Prostate gland (tissue), 2 donors: ENCODE results near the gene MMS19. TPM values are rescaled to one million over a fixed set of nuclear protein-coding genes. Genes with fewer than 3 reads are reported as not detected.
A peak's percentile ranks its signal among the peaks of the same experiment; 100 is the strongest.

ENCODE experiments used
- DNase-seq: peaks from one replicate; pipeline ENCODE4 v3.0.0-alpha.2; 2019; ENCODE audit warnings: low spot score
- H3K27ac ChIP-seq, 2 donors: fragments of 200-600 bp; sonication (generic); 2 replicates each; pipeline ENCODE4 v1.5.1; 2017 to 2019
- H3K27me3 ChIP-seq: fragments of 200-600 bp; sonication (generic); replicated peaks from 2 replicates; pipeline ENCODE4 v1.5.1; 2019; ENCODE audit not compliant: insufficient read depth
- H3K36me3 ChIP-seq, 2 donors: fragments of 200-600 bp; sonication (generic); 1 replicate in 1 of 2; 2 replicates in 1 of 2; pipeline versions ENCODE4 v1.5.1 to v1.8.1; 2017 to 2019
- H3K4me1 ChIP-seq: fragments of 200-600 bp; sonication (generic); replicated peaks from 2 replicates; pipeline ENCODE4 v1.5.1; 2019
- H3K4me3 ChIP-seq, 2 donors: fragments of 200-600 bp; sonication (generic); 2 replicates each; pipeline ENCODE4 v1.5.1; 2017 to 2019
- H3K9me3 ChIP-seq: fragments of 200-600 bp; sonication (generic); 2 replicates; pipeline ENCODE4 v1.5.1; 2017
- POLR2A ChIP-seq: fragments of 450-650 bp; IDR thresholded peaks from one replicate; pipeline ENCODE4 v1.6.1; 2016; ENCODE audit warnings: antibody characterized with exemption, mild to moderate bottlenecking
- POLR2AphosphoS5 ChIP-seq: sonication (generic); formaldehyde crosslinking; IDR thresholded peaks from one replicate; pipeline ENCODE4 v1.6.1; 2017; ENCODE audit warnings: antibody characterized with exemption
- WGBS: methylation state at CpG from one replicate; pipeline ENCODE4 v1.1.5; 2018; 5-methylcytosine and 5-hydroxymethylcytosine counted together
- intact Hi-C: fragments of 100-400 bp; cut with DNase I; formaldehyde crosslinking; loops from one replicate; pipeline ENCODE4 v1.14.2; 2022
- total RNA-seq, 2 donors: library from RNA; depleted of rRNA; stranded (reverse); fragments of >200 nt; gene quantifications; one replicate each; pipeline ENCODE4 v1.1.0, GENCODE V29; 2016
- TF ChIP-seq, protein P1 (sequence below), 4 experiments: fragments of 200-600 bp in 2 of 4; fragments of 450-650 bp in 2 of 4; sonication (generic) in 2 of 4; IDR thresholded peaks; 1 replicate in 3 of 4; 2 replicates in 1 of 4; pipeline ENCODE4 v1.5.1; 2016 to 2019; ENCODE audit warnings: antibody characterized with exemption in 4 of 4, mild to moderate bottlenecking in 2 of 4, moderate library complexity in 2 of 4

Gene MMS19
- total RNA-seq, 2 donors from 2014 or later = 41.5 to 207 TPM

GRCh38 chr10:97502916-97503315 is 4.7 kb upstream of the MMS19 start:
- DNase-seq = no peak
- intact Hi-C loops = no loop called here
- TF ChIP-seq, protein P1, sequence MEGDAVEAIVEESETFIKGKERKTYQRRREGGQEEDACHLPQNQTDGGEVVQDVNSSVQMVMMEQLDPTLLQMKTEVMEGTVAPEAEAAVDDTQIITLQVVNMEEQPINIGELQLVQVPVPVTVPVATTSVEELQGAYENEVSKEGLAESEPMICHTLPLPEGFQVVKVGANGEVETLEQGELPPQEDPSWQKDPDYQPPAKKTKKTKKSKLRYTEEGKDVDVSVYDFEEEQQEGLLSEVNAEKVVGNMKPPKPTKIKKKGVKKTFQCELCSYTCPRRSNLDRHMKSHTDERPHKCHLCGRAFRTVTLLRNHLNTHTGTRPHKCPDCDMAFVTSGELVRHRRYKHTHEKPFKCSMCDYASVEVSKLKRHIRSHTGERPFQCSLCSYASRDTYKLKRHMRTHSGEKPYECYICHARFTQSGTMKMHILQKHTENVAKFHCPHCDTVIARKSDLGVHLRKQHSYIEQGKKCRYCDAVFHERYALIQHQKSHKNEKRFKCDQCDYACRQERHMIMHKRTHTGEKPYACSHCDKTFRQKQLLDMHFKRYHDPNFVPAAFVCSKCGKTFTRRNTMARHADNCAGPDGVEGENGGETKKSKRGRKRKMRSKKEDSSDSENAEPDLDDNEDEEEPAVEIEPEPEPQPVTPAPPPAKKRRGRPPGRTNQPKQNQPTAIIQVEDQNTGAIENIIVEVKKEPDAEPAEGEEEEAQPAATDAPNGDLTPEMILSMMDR (IDR thresholded peaks at IDR 0.05) = no peak
- TF ChIP-seq POLR2A = no peak
- no peak for TF ChIP-seq POLR2AphosphoS5
- no peaks in the 10 kb centered on the region for H3K4me1 ChIP-seq
- H3K9me3 ChIP-seq = no peaks in the 10 kb centered on the region
- H3K36me3 ChIP-seq = no peaks in the 10 kb centered on the region
- H3K27ac ChIP-seq = no peak overlapping the region
- H3K27me3 ChIP-seq = no peaks in the 10 kb centered on the region
- H3K4me3 ChIP-seq = no peak overlapping the region
- WGBS = 92% methylated on average over 6 of the region's 6 CpGs

DNA sequence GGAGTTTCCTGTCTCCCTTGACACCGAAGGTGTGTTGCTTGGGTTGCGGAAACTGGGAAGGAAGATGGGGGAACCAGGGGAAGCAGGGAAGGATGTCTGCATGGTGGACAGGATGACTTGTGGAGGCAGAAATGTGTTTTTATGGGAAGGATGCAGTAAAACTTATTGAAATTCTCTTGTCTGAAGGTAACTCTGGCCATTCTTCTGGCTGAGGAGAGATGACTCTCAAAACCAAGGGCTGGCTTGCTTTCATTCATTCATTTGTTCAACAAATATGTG is 2.0 kb upstream of the MMS19 start:
- no peaks in the 10 kb centered on the region for H3K27me3 ChIP-seq
- H3K9me3 ChIP-seq = no peaks in the 10 kb centered on the region
- no peak for DNase-seq
- H3K36me3 ChIP-seq = no peaks in the 10 kb centered on the region
- H3K4me3 ChIP-seq = no peak overlapping the region
- WGBS = 90% methylated on average over 2 of the region's 2 CpGs
- intact Hi-C loops = no loop called here
- peak overlapping the region in 1 of 2 donors; percentile 89 for H3K27ac ChIP-seq
- TF ChIP-seq POLR2AphosphoS5 = no peak
- TF ChIP-seq, protein P1 (IDR thresholded peaks at IDR 0.05) = no peak
- H3K4me1 ChIP-seq = peaks cover 1% of the 10 kb centered on the region

DNA sequence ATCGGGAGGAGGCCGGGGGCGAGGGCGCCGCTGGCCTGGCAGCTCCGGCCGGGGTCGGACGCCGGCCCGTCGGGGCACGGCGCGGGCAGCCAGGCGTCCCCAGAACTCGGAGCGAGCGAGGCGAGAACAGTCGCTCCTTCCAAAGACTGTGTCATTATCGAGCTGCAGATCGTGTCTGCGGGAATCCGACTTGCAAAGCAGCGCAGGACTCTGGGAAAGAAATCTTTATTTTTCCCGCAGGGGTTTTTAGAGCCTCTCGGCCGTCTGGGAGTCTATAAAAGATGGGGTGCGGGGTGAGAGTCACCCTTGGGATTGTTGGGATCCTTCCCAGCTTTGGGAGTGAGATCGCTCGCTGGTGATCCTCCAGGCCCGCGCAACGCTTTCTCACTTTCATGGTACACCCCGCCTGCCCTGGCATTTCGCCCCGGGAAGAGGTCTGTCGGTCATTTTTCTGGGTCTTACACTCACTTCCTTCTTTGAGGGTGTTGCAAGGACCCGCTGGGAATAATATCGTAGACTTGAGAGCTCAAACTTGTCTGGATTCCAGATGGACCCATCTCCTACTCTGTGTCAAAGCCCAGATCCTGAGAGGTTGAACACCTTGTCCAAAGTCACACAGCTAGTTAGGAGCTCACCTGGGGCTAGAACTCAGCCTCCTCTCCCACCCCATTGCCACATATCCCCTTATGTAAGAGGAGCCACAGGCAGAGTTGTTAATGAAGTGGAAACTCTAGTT is 1.5 kb upstream of the MMS19 start:
- no peaks in the 10 kb centered on the region for H3K9me3 ChIP-seq
- peak overlapping the region; percentile 80 to 97 for H3K4me3 ChIP-seq
- peaks cover 5% of the 10 kb centered on the region for H3K4me1 ChIP-seq
- TF ChIP-seq POLR2A = no peak
- TF ChIP-seq POLR2AphosphoS5 = no peak
- TF ChIP-seq, protein P1 (IDR thresholded peaks at IDR 0.05) = no peak
- peak overlapping the region; percentile 89 to 93 for H3K27ac ChIP-seq
- DNase-seq = peak; percentile 40
- intact Hi-C loops = loop anchor here (5.0 kb wide), 1 partner anchor 43 kb away; no protein-coding TSS in a partner anchor
- WGBS = under 1% methylated on average over 41 of the region's 41 CpGs
- no peaks in the 10 kb centered on the region for H3K36me3 ChIP-seq
- no peaks in the 10 kb centered on the region for H3K27me3 ChIP-seq

- Histone ChIP-seq H3K4me1 (peaks cover 5% of the 10 kb centered on the region), H3K4me3 (peak within 1 kb of the TSS; percentile 80 to 97), H3K36me3 (no peaks in the 10 kb centered on the region), H3K27ac (peak within 1 kb of the TSS; percentile 89 to 93), H3K27me3 (no peaks in the 10 kb centered on the region), H3K9me3 (no peaks in the 10 kb centered on the region)
- no peak for TF ChIP-seq POLR2AphosphoS5
- TF ChIP-seq, protein P1 (IDR thresholded peaks at IDR 0.05) = peak in 1 of 4 experiments; percentile 8
- TF ChIP-seq POLR2A = peak; percentile 81
- DNase-seq = peak; percentile 31
- WGBS = under 1% methylated on average over 43 of the region's 66 CpGs
- intact Hi-C loops = loop anchor here (5.0 kb wide), 1 partner anchor 43 kb away; no protein-coding TSS in a partner anchor
These were observed 779 bp upstream of the MMS19 start, which contains the start of gene UBTD1 for GRCh38 chr10:97498841-97499560. UBTD1 (plus strand) TSS chr10:97498924; CDS start chr10:97499204, 280 bp downstream.
